ENCODE data around the gene AGAP3.
A peak's percentile ranks its signal among the peaks of the same experiment; 100 is the strongest.

GRCh38 chr7:151056666-151057505 is 29.4 kb upstream of the AGAP3 start:
- TF ChIP-seq CTCF (IDR thresholded peaks at IDR 0.05) (peak in 1 of 6 experiments; percentile 4), POLR2A (IDR thresholded peaks at IDR 0.05) (no peak)

Measured in esophagus squamous epithelium (tissue), 4 donors.